GM23248 (cell line): ENCODE measurements around the gene PTGES2.

Experiments used
- EZH2 ChIP-seq: fragments of 200-600 bp; sonication (generic); IDR thresholded peaks from 2 replicates; pipeline ENCODE4 v1.6.1; 2018; ENCODE audit warnings: antibody characterized with exemption, mild to moderate bottlenecking; ENCODE audit not compliant: insufficient read depth, poor library complexity, severe bottlenecking
- EZH2phosphoT487 ChIP-seq: fragments of 200-600 bp; sonication (generic); IDR thresholded peaks from 2 replicates; pipeline ENCODE4 v1.6.1; 2018; ENCODE audit warnings: antibody characterized with exemption, moderate library complexity, mild to moderate bottlenecking, low read depth; ENCODE audit not compliant: insufficient read depth

DNA sequence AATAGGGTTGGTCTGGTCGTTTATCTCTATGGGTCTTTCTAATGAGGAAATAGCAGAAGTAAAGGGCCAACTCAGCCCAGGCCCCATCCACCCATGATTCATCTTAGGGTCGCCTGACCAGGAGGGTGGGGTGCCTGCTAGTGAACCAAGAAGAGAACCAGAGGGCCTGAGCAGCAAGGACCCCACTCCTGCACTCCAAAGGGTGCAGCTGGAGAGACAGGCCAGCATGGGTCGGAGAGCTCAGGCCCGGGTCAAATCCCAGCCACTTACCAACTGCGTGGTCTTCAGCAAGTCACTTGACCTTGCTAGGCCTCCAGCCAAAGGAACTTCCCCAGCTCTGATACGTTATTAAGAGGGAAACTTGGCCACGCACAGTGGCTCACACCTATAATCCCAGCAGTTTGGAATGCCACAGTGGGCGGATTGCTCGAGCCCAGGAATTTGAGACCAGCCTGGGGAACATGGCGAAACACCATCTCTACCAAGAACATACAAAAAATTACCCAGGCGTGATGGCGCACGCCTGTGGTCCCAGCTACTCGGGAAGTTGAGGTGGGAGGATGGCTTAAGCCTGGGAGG is 36.9 kb upstream of the PTGES2 start:
- no peak for TF ChIP-seq EZH2
- TF ChIP-seq EZH2phosphoT487: no peak
